HG03139 (cell line): ENCODE data around the gene EMID1.
"Not testable (repeated sequence)": the region's sequence is repeated elsewhere in the genome, so short reads cannot be mapped to it uniquely, and the experiment has no call there.

Experiments
- ATAC-seq: cut with Tn5 transposase; IDR thresholded peaks from one replicate; pipeline ENCODE4 v1.9.1; 2021; ENCODE audit not compliant: unreplicated experiment

The EMID1 gene

DNA sequence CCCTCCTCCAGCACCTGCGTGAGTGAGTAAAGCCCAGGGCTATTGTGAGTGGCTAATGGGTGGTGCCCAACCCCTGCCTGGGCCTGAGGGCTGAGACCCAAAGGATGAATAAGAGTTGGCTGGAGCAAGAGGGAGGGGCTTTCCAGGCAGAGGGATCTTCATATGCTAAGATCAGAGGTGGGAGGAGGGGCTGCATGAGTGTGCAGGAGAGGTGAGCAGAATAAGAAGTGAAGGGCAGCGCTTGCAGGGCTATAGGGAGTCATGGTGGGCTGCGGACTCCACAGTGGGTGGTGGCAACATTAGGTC, 3.9 kb downstream of the EMID1 start:
- no peak for ATAC-seq

DNA sequence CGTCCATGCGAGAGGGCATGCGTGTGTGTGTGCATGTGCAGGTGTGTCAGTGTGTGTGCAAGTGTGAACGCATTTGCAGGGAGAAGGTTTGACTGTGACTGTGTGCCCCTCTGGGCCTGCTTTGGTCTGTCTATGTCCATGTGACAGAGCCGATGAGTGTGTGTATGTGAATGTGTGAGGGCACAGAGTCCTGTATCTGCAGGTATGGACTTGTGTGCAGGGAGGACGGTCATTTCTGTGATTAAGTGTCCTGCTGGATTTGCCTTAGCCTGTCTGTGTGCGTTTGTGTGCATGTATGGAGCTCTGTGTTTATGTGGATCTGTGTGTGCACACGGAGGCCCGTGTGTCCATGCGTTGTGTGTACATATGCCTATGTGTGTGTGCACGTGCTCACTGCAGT, 5.4 kb downstream of the EMID1 start:
- no peak for ATAC-seq

DNA sequence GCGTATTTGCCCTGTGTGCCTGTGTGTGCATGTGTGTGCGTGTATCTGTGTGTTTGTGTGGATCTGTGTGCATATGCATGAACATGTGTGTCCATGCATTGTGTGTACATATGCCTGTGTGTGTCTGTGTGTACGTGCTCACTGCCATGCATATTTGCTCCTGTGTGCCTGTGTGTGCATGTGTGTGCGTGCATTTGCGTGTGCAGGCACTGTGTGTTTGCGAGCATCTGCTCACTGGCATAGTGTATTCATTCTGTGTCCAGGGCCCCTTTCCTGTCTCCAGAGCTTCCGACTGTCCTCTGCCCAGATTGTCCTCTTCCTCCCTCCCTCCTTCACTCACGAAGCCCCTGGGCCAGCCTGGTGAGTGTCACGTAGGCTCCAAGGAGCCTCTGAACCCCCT, 5.8 kb downstream of the EMID1 start:
- no peak for ATAC-seq

DNA sequence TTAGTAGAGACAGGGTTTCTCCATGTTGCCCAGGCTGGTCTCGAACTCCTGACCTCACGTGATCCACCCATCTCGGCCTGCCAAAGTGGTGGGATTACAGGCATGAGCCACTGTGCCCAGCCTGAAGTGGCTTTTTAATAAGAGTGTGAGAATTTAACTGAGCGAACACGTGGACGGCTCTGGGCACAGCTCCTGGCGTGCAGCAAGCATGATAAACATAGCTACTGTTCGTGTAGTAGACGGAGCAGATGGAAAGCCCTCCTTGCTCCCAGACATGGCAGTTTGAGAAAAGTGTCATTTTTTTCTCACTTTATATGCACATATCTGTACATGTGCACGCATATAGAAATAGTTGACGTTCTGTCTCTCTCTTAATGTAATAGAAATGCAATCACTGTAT, 7.0 kb downstream of the EMID1 start:
- no peak for ATAC-seq

DNA sequence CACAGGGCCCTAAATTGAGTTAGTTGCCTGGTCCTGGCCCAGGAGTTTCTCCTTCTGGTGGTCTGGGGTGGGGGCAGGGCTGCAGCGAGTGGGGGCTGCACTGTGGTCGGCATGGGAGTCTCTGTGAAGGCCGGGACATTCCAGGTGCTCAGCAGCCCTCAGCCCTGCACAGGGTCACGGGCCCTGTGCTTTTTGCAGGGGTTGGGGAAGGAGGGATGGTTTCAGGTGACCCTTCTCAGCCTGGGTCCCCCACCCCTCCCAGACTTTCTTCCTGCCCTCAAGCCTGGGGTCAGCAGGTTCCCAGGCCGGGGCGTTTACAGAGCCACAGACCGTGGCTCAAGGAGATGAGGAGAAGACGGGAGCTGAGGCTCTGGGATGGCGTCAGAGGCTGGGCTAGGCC, 7.8 kb downstream of the EMID1 start:
- no peak for ATAC-seq

DNA sequence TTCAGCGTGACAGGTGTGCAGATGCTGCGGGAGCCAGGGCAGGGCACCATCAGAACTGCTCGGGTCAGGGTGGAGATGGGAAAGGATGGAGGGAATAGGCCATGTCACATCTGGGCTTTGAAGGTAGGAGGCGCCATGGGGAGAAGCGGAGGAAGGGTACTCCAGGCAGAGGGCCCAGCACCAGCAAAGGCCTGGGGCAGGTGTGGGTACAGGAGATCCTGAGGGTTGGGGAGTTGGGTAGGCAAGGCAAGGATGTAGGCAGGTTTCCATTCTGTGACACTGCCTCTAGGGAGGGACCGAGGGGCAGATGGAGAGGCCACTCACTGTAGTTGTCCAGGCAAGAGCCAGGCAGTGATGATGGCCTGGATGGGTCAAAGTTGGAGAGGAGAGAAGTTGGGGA, 8.5 kb downstream of the EMID1 start:
- no peak for ATAC-seq

DNA sequence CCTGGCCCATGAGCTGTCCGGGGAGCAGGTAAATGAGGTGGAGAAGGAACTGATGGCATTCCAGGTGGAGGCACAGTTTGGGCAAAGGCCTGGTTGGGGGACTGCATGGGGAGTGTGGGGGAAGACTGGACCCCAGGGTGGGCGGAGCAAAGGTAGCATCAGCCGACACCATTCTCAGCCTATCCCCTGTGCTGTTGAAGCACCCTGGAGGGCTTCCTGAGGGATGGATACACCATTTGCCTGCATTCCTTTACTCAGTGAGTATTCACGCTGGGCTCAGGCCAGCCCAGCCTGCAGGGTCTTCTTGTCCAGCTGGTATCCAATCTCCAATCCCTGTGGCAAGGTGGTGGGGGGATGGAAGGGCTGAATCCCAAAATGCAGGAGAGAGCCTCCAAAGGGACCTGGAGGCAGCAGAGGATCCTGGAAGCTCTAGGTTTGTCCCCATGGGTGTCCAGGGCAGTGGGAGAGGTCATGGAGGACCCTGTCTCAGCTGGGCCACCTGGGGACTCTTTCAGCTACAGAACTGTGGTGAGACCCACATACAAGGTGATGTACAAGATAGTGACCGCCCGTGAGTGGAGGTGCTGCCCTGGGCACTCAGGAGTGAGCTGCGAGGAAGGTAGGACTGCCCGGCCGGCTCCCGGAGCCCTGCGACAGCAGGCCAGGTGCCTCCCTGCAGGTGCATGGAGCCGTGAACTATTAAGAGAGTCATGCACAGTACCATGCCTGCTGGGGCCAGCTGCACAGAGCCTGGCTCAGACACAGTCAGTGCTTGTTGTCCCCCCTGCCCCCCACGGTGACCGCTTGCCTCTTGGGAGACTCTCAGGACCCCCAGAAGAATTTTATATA, 9.5 kb downstream of the EMID1 start:
- ATAC-seq, result no peak

DNA sequence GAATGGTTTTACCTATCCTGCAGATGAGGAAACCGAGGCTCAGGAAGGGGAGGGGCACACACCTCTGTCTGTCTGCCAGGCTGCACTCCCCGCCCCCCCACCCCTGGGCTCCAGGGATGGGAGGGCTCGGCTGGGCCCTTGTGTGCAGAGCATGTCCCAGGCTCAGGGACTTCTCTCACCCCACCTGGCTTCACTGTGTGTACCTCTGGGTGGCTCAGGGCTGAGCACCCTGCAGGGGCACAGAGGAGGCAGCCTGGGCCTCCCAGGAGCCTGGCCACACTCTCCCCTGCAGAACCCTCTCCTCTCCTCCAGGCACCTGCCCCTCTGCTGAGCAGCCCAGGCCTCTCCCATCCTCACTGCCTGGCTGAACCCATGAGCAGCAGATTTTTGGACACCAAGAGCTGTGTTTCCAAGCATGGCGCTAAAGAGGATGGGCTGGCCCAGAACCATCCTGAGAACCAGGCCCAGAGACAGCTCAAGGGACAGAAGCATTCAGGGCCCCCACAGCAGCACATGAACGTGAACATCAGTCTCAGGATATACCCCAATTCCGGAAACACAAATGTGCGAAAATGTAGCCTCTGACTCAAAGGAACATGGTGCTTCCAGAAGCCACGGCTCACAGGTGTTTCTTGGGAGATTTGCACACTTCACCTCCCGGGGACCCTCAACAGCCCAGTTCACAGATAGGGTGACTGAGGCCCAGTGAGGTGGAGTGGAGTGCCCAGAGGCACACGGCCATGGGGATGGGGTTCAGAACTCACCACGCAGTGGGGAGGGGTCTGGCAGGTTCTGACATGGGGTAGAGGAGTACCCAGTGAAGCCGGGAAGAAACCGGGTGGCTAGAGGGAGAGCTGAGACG, 10.5 kb downstream of the EMID1 start:
- no peak for ATAC-seq

DNA sequence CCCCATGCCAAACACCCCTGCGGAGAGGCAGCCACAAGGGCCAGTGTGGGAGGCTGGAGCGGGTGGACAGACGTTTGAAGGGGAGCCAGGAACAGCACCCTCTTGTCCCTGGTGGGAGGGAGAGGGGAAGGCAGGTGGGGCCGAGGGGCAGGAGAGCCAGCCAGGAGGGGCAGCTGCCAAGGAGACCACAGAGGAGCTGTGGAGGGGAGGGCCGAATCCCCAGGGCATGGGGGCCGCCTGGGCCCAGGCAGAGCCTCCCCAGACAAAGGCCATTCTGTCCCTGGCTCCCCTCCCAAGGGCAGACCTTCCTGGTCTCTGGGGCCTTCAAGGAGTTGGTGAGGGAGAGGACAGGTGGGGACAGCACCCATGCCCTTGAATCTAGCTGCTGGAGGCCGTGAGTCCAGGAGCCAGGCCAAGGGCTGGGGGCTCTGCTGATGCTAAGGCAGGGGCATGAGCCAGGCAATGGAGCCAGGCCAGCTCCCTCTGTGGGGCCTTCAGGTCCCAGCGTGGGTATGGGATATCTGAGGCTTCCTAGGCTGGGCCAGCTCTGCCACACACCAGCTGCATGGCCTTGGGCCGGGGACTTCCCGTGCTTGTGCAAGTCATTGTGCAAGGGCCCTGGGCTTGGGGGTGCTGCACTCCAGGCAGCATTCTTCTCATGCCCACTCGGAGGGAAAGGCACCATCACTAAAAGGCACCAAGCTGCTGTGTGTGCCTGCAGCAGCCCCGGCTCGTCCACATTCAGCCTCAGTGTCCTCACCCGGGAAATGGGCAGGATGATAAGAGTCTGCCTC, 11.4 kb downstream of the EMID1 start:
- ATAC-seq, result no peak

DNA sequence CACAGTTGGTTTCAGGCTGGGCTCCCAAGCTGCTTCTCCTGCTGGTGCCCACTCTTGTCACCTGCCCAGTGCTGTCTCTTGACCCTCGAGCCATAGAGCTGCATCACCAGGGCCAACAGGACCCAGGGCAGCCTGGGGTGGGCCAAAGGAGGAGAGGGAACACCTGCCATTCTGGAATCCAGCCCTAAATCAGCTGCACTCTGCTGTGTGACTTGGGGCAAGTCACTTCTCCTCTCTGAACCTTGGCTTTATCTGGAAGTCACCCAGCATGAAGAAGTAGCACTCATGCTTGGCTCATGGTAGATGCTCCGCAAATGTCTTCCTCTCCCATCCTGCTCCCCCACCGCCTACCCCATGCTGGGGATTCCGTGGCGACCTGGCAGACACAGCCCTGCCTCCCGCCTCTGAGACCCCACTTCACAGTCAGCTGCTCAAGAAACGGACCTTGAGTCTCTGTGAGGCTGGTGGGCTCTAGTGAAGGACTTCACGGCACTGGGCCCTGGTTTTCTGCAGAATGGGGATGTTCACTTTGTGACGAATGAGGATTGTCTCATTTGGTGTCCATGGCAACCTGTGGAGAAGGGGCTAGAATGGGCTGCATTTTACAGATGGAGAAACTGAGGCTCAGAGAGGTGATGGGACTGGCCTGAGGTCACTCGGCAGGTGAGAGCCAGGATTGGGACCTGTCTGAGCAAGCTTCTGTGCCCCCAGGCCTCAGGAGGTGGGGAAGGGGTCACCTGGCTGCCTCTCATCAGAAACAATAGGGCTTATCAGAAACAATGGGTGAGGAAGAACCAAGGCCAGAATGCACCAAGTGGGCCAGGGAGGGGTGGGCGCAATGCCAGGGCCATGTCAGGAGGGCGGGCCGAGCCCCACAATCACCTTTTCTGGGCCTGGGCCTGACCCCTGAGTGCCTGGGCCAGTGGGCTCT, 12.4 kb downstream of the EMID1 start:
- no peak for ATAC-seq

DNA sequence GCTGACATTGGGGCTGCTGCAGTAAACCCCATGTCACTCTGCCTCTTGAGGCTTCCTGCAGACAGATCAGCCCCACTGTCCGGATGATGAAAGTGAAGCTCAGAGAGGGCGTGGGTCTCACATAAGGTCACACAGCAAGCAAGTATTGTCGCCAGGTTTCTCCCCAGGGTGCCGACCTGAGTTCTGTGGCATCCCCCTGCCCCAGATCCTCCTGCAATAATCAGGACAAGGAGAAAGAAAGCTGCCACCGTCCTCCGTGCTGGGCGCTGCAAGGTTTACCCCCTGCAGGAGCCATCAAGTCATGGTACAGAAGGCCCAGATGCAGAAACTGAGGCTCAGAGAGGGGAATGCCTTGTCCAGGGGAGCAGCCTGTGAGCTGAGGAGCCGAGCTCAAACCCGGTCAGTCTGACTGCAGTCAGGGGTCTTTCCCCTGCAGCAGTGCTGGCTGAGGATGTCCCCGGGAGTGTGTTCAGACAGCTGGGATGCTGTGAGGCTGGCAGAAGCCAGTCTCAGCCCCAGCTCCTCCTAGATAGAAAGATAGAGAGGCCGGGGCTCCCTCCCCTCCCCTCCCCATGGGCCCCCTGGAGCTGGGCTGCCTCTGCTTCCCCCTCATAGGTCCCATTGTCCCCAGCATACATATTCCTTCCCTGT, 13.2 kb downstream of the EMID1 start:
- ATAC-seq, result no peak

DNA sequence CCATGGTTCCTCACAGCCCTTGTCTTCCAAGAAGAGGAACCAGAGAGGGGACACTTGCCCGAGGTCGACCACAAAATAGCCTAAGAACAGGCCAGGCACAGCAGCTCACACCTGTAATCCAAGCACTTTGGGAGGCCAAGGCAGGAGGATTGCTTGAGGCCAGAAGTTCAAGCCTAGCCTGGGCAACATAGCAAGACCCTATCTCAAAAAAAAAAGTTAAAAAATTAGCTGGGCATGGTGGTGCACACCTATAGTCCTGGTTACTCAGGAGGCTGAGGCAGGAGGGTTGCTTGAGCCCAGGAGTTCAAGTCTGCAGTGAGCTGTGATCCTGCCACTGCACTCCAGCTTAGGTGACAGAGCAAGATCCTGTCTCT, 13.7 kb downstream of the EMID1 start:
- not testable (repeated sequence) for ATAC-seq

DNA sequence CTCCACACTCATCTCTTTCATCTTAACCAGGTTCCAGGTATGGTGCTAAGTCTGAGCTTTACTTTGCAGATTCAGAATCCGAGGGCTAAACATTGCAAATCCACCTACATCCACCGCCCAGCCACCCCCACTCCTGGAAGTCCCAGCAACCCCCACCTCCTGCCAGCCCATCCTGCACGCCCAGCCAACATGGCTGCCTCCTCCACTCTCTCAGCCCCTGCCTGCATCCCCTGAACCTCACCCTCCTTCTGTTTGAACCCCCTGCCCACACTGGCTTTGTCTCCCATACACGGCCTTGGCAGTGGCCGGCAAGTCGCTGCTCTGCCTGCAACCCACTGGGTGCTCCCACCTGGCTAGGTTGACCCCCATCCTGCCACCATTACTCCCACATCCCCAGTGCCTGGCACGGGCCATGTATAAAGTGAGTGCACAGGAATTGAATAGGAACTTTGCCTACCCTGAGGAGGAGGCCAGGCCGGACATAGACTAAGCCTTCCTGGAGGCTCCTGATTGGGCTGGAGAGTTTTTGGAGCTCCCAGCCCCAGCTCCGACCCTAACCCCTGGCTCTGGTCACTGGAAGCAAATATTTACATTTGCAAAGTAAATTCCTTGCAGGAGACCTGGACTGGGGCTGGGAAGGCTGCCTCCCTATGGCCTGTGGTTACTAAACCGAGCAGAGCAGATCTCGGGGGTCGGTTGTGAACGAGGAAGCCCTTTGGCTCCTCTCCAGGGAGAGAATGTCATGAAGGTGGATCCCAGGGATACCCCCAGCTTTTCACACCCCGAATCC, 14.4 kb downstream of the EMID1 start:
- no peak for ATAC-seq

DNA sequence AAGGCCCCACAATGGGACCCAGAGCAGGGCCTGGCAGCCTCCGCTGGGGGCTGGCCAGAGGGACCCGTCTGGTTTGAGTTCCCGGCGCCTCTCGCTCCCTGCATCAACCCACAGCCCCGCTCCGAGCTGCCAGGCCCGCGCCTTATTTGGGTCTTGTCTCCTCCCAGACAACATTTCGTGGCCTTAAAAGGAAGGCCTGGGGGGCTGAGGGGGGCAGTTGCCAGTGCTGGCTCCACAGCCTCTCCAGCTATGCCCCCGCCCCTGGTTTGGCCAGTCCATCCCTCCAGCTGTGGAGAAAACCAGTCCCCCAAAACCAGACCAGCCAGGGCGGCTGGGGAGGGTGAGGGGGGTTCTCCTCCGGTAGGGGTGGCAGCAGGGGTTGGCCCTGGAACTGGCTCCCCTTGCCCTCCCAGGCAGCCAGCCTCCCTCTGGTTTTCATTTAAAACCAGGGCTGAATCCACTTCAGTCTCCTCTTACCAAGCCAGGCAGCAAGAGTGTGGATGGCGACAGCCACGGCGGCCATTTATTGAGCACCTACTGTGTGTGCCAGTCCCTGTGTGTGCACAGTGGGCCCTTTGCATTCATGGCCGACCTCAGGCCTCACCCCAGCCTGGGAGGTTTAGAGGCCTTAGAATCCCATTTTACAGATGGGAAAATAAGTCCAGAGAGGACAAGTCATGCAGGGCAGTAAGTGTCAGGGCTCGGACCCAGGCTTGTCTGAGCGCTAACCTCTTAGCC, 18.6 kb downstream of the EMID1 start:
- no peak for ATAC-seq

DNA sequence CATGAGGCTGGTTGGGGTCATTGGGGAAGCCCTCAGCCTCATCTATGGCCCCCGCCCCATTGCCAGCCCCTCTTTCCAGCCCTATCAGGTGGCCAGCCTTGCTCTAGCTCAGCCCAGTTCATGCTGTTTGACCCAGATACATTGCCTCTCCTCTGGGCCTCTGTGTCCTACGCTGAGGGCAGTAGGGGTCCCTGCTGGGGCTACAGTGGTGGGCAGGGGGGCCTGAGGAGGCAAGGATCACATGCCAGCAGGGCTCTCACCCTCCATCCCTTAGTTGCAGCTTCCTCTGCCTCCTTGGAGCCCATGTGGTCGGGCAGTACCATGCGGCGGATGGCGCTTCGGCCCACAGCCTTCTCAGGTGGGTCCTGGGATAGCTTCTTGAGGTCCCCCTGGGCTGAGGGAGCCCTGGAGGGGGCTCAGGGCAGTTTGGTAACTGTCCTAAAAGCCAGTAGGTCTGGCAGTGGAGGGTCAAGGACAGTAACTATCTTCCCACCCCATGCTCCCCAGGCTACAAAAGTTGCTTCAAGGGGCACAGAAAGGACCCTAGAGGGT, 19.2 kb downstream of the EMID1 start:
- ATAC-seq, result no peak

DNA sequence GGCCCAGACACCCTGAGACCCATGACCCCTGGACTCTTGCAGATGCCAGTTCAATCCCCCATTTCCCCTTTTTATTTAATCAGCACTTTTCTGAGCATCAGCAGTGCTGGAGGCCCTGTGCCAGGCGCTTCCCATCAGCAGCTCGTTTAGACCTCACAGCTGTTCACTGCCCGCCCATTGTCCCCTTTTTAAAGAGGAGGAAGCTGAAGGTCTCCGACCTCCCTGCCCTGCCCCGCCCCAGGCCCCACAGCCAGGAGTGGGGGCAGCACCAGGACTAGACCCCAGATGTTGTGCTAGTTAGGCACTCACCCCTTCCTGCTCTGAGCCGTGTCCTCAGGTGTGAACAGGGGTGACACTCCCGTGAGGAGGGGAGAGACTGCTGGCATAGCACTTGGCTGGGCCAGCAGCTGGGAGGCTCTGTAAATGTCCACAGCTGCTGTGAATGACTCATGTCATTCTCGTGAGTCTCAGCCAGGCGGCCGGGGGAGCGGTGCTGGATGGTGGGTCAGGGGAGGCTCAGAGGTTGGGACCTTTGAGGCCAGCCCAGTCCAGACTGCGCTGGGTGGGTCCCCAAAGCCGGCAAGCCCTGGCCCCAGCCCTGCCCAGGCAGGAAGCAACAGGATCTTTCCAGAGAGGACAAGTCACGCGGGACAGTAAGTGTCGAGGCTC, 19.9 kb downstream of the EMID1 start:
- no peak for ATAC-seq

DNA sequence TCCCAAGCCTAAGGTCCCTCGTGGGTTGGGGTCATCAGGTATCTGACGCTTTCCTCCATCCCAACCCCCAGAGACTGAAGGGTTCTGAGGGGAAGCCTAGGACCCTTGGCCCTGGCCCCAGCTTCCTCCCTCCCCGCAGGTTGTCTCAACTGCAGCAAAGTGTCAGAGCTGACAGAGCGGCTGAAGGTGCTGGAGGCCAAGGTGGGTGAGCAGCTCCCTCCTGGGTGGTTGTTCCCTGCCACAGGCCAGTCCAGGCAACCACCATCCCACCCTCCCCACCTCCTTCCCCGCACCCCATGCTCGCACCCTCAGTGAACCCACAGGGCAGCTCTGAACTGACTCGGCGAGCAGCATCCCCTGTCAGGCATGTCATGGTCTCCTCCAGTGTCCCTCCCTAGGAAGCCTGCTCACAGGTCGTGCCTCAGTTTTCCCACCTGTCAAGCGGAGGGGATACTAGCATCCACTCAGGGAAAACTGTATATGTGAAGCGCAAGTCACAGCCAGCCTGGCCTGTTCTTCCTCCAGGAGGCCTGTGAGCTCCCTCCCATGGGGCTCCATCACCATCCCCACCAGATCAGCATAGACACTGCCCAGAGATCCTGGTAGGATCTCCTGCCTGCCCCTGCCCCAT, 20.8 kb downstream of the EMID1 start:
- no peak for ATAC-seq
